ENCODE results near the gene ERCC6. TPM values are rescaled to one million over a fixed set of nuclear protein-coding genes. Genes with fewer than 3 reads are reported as not detected.

The ERCC6 gene
- total RNA-seq = 14.0 and 22.2 TPM in 2 replicates

GRCh38 chr10:49538381-49539319 is at the start of gene ERCC6:
Gene ERCC6, minus strand, starts transcription at chr10:49539121.

Other genes starting within 250 kb of the ERCC6 start
- gene C10orf71, start 240.0 kb downstream of the ERCC6 start, total RNA-seq = not detected in 2 replicates
- gene DRGX, start 143.0 kb downstream of the ERCC6 start, total RNA-seq = not detected in 2 replicates
- not detected in 2 replicates for gene SLC18A3, start 71.2 kb upstream of the ERCC6 start, total RNA-seq
- not detected in 2 replicates for gene CHAT, start 74.9 kb upstream of the ERCC6 start, total RNA-seq
- not detected in 2 replicates for gene C10orf53, start 140.5 kb upstream of the ERCC6 start, total RNA-seq
- gene OGDHL, start 223.2 kb upstream of the ERCC6 start, total RNA-seq = 0.14 and 0.22 TPM in 2 replicates